HCT116 (cell line): ENCODE data around the gene WDR35. TPM values are rescaled to one million over a fixed set of nuclear protein-coding genes. Genes with fewer than 3 reads are reported as not detected.

ENCODE experiments used
- ATAC-seq: fragments of 200-7000 bp; cut with Tn5 transposase; 2 replicates; pipeline ENCODE4 v1.9.1; 2020; ENCODE audit warnings: mild to moderate bottlenecking, moderate library complexity
- BruUV-seq: library from RNA; stranded (reverse); fragments of 400-500 nt; replicated peaks from 2 replicates; lab custom pipeline; 2021; lab: Mats Ljungman, UMichigan
- CTCF ChIA-PET: fragments of 300-600 bp; sonication (Branson Sonifier 250); formaldehyde crosslinking; loops from one replicate; lab custom pipeline; 2021; ENCODE audit warnings: antibody characterized with exemption; lab: Charles Lee
- POLR2A ChIA-PET: fragments of 300-600, 350-600 bp; sonication (Branson Sonifier 250); formaldehyde crosslinking; loops from one replicate; lab custom pipeline; 2021; ENCODE audit warnings: antibody characterized with exemption; lab: Charles Lee
- RAD21 ChIA-PET, 2 experiments: fragments of 300-600 bp; sonication (Branson Sonifier 250); formaldehyde crosslinking; loops; one replicate each; lab custom pipeline; 2023; ENCODE audit warnings: low total read pairs in 2 of 2; ENCODE audit not compliant: uncharacterized antibody in 2 of 2, unreplicated experiment in 2 of 2, low non-redundant PET in 1 of 2; lab: Charles Lee
- DNase-seq: peaks from one replicate; pipeline ENCODE4 v3.0.0-alpha.2; 2010; ENCODE audit warnings: low read depth, low spot score
- H2AFZ ChIP-seq: fragments of 200-600 bp; shearing (Covaris generic), sonication (generic); 2 replicates; pipeline ENCODE4 v1.6.1; 2017; ENCODE audit warnings: low read depth, mixed run types, mixed read lengths, antibody characterized with exemption, low read length; ENCODE audit not compliant: poor library complexity, severe bottlenecking
- H3K27ac ChIP-seq: 2 replicates; pipeline ENCODE4 v1.5.1; 2012; ENCODE audit warnings: low read depth, low read length
- H3K27me3 ChIP-seq: fragments of 200-600 bp; sonication (generic); 2 replicates; pipeline ENCODE4 v1.6.1; 2016; ENCODE audit warnings: mixed run types, low read length, mixed read lengths; ENCODE audit not compliant: insufficient read depth
- H3K36me3 ChIP-seq, 2 experiments: fragments of 200-500 bp in 1 of 2; fragments of 200-600 bp in 1 of 2; sonication (Bioruptor generic) in 1 of 2; sonication (generic) in 1 of 2; 2 replicates each; pipeline versions ENCODE4 v1.5.1 to v1.6.1; 2014 to 2016; ENCODE audit warnings: low read length in 2 of 2, inconsistent platforms in 1 of 2, mixed read lengths in 1 of 2, mixed run types in 1 of 2; ENCODE audit not compliant: insufficient read depth in 2 of 2, control insufficient read depth in 1 of 2
- H3K4me1 ChIP-seq, 2 experiments: fragments of 200-600 bp in 1 of 2; sonication (generic) in 1 of 2; 2 replicates each; pipeline versions ENCODE4 v1.5.1 to v1.6.1; 2012 to 2017; ENCODE audit warnings: low read length in 2 of 2, inconsistent platforms in 1 of 2, mild to moderate bottlenecking in 1 of 2, mixed read lengths in 1 of 2, mixed run types in 1 of 2, moderate library complexity in 1 of 2; ENCODE audit not compliant: insufficient read depth in 2 of 2, control insufficient read depth in 1 of 2
- H3K4me2 ChIP-seq: fragments of 200-600 bp; sonication (generic); 2 replicates; pipeline ENCODE4 v1.6.1; 2017; ENCODE audit warnings: mixed run types, low read length, mixed read lengths
- H3K4me3 ChIP-seq, 2 experiments: fragments of 200-600 bp in 1 of 2; sonication (generic) in 1 of 2; replicated peaks in 1 of 2; 2 replicates each; pipeline ENCODE4 v1.5.1; 2011 to 2016; ENCODE audit warnings: low read length in 2 of 2, control low read depth in 1 of 2, low read depth in 1 of 2, mild to moderate bottlenecking in 1 of 2, mixed read lengths in 1 of 2, mixed run types in 1 of 2
- H3K79me2 ChIP-seq: fragments of 200-600 bp; sonication (generic); 2 replicates; pipeline ENCODE4 v1.6.1; 2017; ENCODE audit warnings: mild to moderate bottlenecking, mixed run types, low read length, moderate library complexity, mixed read lengths; ENCODE audit not compliant: insufficient read depth
- H3K9ac ChIP-seq: fragments of 200-600 bp; sonication (generic); 2 replicates; pipeline ENCODE4 v1.6.1; 2016; ENCODE audit warnings: low read length, mixed read lengths
- H3K9me2 ChIP-seq: fragments of 200-600 bp; sonication (generic), shearing (Covaris generic); 2 replicates; pipeline ENCODE4 v1.6.1; 2017; ENCODE audit warnings: mixed run types, mild to moderate bottlenecking, moderate library complexity; ENCODE audit not compliant: insufficient read depth
- H3K9me3 ChIP-seq, 2 experiments: fragments of 200-500 bp in 1 of 2; fragments of 200-600 bp in 1 of 2; sonication (Bioruptor generic) in 1 of 2; sonication (generic) in 1 of 2; 2 replicates each; pipeline ENCODE4 v1.6.1; 2014 to 2017; ENCODE audit warnings: low read length in 2 of 2, mixed read lengths in 2 of 2, inconsistent platforms in 1 of 2, low read depth in 1 of 2, mild to moderate bottlenecking in 1 of 2, mixed run types in 1 of 2, moderate library complexity in 1 of 2; ENCODE audit not compliant: control insufficient read depth in 1 of 2, insufficient read depth in 1 of 2
- H4K20me1 ChIP-seq: fragments of 200-600 bp; sonication (generic), shearing (Covaris generic); 2 replicates; pipeline ENCODE4 v1.6.1; 2017; ENCODE audit warnings: mixed run types, mild to moderate bottlenecking, moderate library complexity; ENCODE audit not compliant: insufficient read depth
- EGR1 ChIP-seq: IDR thresholded peaks from 2 replicates; pipeline ENCODE4 v1.6.1; 2012; ENCODE audit warnings: low read depth
- JUND ChIP-seq: IDR thresholded peaks from 2 replicates; pipeline ENCODE4 v1.6.1; 2012
- POLR2AphosphoS5 ChIP-seq: IDR thresholded peaks from 2 replicates; pipeline ENCODE4 v1.6.1; 2011; ENCODE audit warnings: mild to moderate bottlenecking, low read depth, low read length, moderate library complexity
- RAD21 ChIP-seq: IDR thresholded peaks from 2 replicates; pipeline ENCODE4 v1.6.1; 2012; ENCODE audit warnings: low read depth, mild to moderate bottlenecking
- SIN3A ChIP-seq: IDR thresholded peaks from 2 replicates; pipeline ENCODE4 v1.6.1; 2012; ENCODE audit warnings: low read depth
- SRF ChIP-seq: IDR thresholded peaks from 2 replicates; pipeline ENCODE4 v1.6.1; 2012; ENCODE audit warnings: low read depth
- TCF7L2 ChIP-seq: IDR thresholded peaks from 2 replicates; pipeline ENCODE4 v1.7.0; 2011; ENCODE audit warnings: borderline replicate concordance, inconsistent platforms; ENCODE audit not compliant: insufficient read depth, insufficient read length; ENCODE audit errors: extremely low read depth
- ZFX ChIP-seq: fragments of 450-650 bp; IDR thresholded peaks from 2 replicates; pipeline ENCODE4 v1.6.1; 2017
- intact Hi-C: fragments of 100-400 bp; cut with micrococcal nuclease; formaldehyde crosslinking; loops from 2 replicates; pipeline ENCODE4 v1.10.0; 2022
- total RNA-seq: library from RNA; stranded (reverse); gene quantifications from one replicate; pipeline ENCODE4 v1.2.1, GENCODE V29; 2021; ENCODE audit not compliant: unreplicated experiment
- TF ChIP-seq, protein P1 (sequence below): IDR thresholded peaks from 2 replicates; pipeline ENCODE4 v1.6.1; 2012; ENCODE audit warnings: low read depth
- TF ChIP-seq, protein P2 (sequence below): IDR thresholded peaks from 2 replicates; pipeline ENCODE4 v1.6.1; 2011; ENCODE audit warnings: mild to moderate bottlenecking, low read length, moderate library complexity; ENCODE audit not compliant: insufficient replicate concordance; ENCODE audit errors: extremely low read depth
- TF ChIP-seq, protein P3 (sequence below): IDR thresholded peaks from 2 replicates; pipeline ENCODE4 v1.6.1; 2012

Gene WDR35
- total RNA-seq, 1 experiment from 2014 or later: 9.6 TPM

DNA sequence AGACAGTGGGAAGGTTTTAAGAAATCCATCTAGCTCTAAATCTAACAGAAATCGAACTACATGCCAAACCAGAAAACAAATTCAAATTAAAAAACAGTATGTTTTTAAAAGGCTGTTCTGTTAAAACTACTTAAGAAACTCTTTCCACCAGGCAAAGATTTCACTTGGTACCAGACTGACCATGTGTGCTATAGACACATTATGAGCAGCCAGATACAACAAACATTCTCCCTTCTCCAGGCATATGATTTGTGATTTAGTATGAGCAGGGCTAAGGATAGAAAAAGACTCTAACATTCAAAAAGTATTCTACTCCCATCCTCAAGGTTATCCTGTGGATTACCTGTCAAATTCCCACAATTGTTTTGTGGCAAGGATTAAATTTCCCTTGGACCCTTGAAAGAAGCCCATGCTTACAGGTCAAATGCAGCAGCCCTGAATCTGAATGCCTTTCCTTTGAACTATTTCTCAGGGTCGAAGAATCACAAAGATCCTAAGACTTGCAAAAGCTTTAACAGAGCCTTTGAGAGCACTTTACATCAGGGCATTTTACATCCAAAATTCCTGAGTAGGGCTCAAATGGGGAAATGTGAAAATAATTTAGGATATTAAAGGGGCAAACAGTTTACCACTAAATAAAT lies 45.6 kb downstream of the WDR35 start:
- Histone ChIP-seq H2AFZ (no peak overlapping the region), H3K4me1 (no peaks in the 10 kb centered on the region), H3K9ac (no peak overlapping the region), H3K9me3 (no peaks in the 10 kb centered on the region), H3K36me3 (no peaks in the 10 kb centered on the region; a peak in 1 of 4 replicates), H3K9me2 (no peaks in the 10 kb centered on the region), H3K27ac (no peak overlapping the region), H3K4me3 (no peak overlapping the region), H3K27me3 (no peaks in the 10 kb centered on the region), H3K4me2 (no peak overlapping the region), H4K20me1 (no peaks in the 10 kb centered on the region), H3K79me2 (no peaks in the 10 kb centered on the region)
- intact Hi-C loops: no loop called here
- TF ChIP-seq POLR2AphosphoS5: no peak
- POLR2A ChIA-PET: no interaction called here
- ATAC-seq (no peak), DNase-seq (no peak)
- CTCF ChIA-PET: interaction anchor here (3.7 kb wide), 1 partner anchor 11 kb away, joined by 17 read pairs; no protein-coding TSS in a partner anchor
- RAD21 ChIA-PET: no interaction called here
- no TSS peak for BruUV-seq

DNA sequence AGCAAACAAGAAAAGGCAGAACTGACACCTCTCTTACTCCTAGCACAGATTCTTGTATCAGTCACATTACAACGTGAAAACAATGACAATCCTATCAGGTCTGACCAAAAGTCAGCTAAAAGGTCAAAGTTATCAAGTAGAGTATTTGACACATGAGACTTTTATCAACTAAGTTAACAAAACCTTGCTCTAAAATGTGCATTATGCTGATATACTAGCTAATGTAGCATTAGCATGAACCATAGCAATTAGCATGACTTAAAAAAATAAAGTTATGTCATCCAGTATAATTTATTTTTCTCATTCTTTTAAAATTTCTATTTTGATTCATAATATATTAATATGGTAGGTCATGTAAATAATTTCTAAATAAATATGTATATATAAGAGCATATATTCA lies 46.7 kb downstream of the WDR35 start:
- Histone ChIP-seq H4K20me1 (peaks cover 2% of the 10 kb centered on the region; the same call in 1 of the 2 replicates), H3K9ac (no peak overlapping the region), H3K4me3 (no peak overlapping the region), H3K4me1 (no peaks in the 10 kb centered on the region), H3K9me3 (no peaks in the 10 kb centered on the region), H3K9me2 (no peaks in the 10 kb centered on the region), H3K4me2 (no peak overlapping the region), H3K36me3 (peaks cover 0 to 8% of the 10 kb centered on the region in 2 experiments; a peak in 1 of 4 replicates), H3K27me3 (no peaks in the 10 kb centered on the region), H3K27ac (no peak overlapping the region), H3K79me2 (no peaks in the 10 kb centered on the region), H2AFZ (no peak overlapping the region)
- TF ChIP-seq, protein P1, sequence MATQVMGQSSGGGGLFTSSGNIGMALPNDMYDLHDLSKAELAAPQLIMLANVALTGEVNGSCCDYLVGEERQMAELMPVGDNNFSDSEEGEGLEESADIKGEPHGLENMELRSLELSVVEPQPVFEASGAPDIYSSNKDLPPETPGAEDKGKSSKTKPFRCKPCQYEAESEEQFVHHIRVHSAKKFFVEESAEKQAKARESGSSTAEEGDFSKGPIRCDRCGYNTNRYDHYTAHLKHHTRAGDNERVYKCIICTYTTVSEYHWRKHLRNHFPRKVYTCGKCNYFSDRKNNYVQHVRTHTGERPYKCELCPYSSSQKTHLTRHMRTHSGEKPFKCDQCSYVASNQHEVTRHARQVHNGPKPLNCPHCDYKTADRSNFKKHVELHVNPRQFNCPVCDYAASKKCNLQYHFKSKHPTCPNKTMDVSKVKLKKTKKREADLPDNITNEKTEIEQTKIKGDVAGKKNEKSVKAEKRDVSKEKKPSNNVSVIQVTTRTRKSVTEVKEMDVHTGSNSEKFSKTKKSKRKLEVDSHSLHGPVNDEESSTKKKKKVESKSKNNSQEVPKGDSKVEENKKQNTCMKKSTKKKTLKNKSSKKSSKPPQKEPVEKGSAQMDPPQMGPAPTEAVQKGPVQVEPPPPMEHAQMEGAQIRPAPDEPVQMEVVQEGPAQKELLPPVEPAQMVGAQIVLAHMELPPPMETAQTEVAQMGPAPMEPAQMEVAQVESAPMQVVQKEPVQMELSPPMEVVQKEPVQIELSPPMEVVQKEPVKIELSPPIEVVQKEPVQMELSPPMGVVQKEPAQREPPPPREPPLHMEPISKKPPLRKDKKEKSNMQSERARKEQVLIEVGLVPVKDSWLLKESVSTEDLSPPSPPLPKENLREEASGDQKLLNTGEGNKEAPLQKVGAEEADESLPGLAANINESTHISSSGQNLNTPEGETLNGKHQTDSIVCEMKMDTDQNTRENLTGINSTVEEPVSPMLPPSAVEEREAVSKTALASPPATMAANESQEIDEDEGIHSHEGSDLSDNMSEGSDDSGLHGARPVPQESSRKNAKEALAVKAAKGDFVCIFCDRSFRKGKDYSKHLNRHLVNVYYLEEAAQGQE: no peak
- no peak for TF ChIP-seq POLR2AphosphoS5
- no peak for TF ChIP-seq RAD21
- TF ChIP-seq TCF7L2: no peak
- no peak for TF ChIP-seq SIN3A
- TF ChIP-seq, protein P2, sequence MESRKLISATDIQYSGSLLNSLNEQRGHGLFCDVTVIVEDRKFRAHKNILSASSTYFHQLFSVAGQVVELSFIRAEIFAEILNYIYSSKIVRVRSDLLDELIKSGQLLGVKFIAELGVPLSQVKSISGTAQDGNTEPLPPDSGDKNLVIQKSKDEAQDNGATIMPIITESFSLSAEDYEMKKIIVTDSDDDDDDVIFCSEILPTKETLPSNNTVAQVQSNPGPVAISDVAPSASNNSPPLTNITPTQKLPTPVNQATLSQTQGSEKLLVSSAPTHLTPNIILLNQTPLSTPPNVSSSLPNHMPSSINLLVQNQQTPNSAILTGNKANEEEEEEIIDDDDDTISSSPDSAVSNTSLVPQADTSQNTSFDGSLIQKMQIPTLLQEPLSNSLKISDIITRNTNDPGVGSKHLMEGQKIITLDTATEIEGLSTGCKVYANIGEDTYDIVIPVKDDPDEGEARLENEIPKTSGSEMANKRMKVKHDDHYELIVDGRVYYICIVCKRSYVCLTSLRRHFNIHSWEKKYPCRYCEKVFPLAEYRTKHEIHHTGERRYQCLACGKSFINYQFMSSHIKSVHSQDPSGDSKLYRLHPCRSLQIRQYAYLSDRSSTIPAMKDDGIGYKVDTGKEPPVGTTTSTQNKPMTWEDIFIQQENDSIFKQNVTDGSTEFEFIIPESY: no peak
- TF ChIP-seq JUND: no peak
- no peak for TF ChIP-seq SRF
- TF ChIP-seq, protein P3, sequence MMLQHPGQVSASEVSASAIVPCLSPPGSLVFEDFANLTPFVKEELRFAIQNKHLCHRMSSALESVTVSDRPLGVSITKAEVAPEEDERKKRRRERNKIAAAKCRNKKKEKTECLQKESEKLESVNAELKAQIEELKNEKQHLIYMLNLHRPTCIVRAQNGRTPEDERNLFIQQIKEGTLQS: no peak
- TF ChIP-seq EGR1: no peak
- no peak for TF ChIP-seq ZFX
- POLR2A ChIA-PET: no interaction called here
- ATAC-seq (no peak), DNase-seq (no peak)
- intact Hi-C loops: no loop called here
- CTCF ChIA-PET: interaction anchor here (3.7 kb wide), 1 partner anchor 13 kb away, joined by 17 read pairs; no protein-coding TSS in a partner anchor
- RAD21 ChIA-PET: no interaction called here
- BruUV-seq: no TSS peak
